HG03108 (cell line): ENCODE results near the gene MMP2.

Experiments used
- ATAC-seq: cut with Tn5 transposase; IDR thresholded peaks from one replicate; pipeline ENCODE4 v1.9.1; 2021; ENCODE audit warnings: moderate library complexity; ENCODE audit not compliant: unreplicated experiment

The MMP2 gene

GRCh38 chr16:55510185-55510805 is 31.3 kb downstream of the MMP2 start:
- ATAC-seq = no peak

GRCh38 chr16:55512941-55513340 is 33.9 kb downstream of the MMP2 start:
- no peak for ATAC-seq

GRCh38 chr16:55513616-55514015 is 34.6 kb downstream of the MMP2 start:
- ATAC-seq = no peak

GRCh38 chr16:55515111-55515510 is 36.1 kb downstream of the MMP2 start:
- no peak for ATAC-seq

- ATAC-seq = no peak
Measured at GRCh38 chr16:55521792-55522191, 42.8 kb downstream of the MMP2 start.

- no peak for ATAC-seq
Measured at GRCh38 chr16:55526441-55526840, 47.4 kb downstream of the MMP2 start.

GRCh38 chr16:55527885-55528284 is 48.9 kb downstream of the MMP2 start:
- ATAC-seq = no peak

- ATAC-seq = no peak
Measured at GRCh38 chr16:55529018-55529417, 50.0 kb downstream of the MMP2 start.

GRCh38 chr16:55530316-55530856 is 51.4 kb downstream of the MMP2 start:
- no peak for ATAC-seq

GRCh38 chr16:55532227-55532626 is 53.2 kb downstream of the MMP2 start:
- no peak for ATAC-seq

- no peak for ATAC-seq
Measured at GRCh38 chr16:55534756-55535155, 55.8 kb downstream of the MMP2 start.

GRCh38 chr16:55539049-55539448 is 60.1 kb downstream of the MMP2 start:
- no peak for ATAC-seq

- no peak for ATAC-seq
Measured at GRCh38 chr16:55539488-55539887, 60.5 kb downstream of the MMP2 start.

GRCh38 chr16:55540221-55540620 is 61.2 kb downstream of the MMP2 start:
- no peak for ATAC-seq

GRCh38 chr16:55542459-55543082 is 63.6 kb downstream of the MMP2 start:
- ATAC-seq = no peak

- no peak for ATAC-seq
Measured at GRCh38 chr16:55543472-55543871, 64.5 kb downstream of the MMP2 start.

- ATAC-seq = no peak
Measured at GRCh38 chr16:55552621-55553020, 73.6 kb downstream of the MMP2 start.

GRCh38 chr16:55555436-55555835 is 76.4 kb downstream of the MMP2 start:
- ATAC-seq = no peak
